HepG2 (cell line): ENCODE measurements around the gene NCAPD2. TPM values are rescaled to one million over a fixed set of nuclear protein-coding genes. Genes with fewer than 3 reads are reported as not detected.

Experiments
- ATAC-seq: fragments of 200-7000 bp; cut with Tn5 transposase; 3 replicates; pipeline ENCODE4 v1.9.1; 2020; ENCODE audit warnings: mild to moderate bottlenecking, moderate library complexity
- BruUV-seq: library from RNA; stranded (reverse); fragments of 400-500 nt; replicated peaks from 2 replicates; lab custom pipeline; 2021; lab: Mats Ljungman, UMichigan
- CTCF ChIA-PET: fragments of 300-600 bp; formaldehyde crosslinking; extraction: SDS; loops from one replicate; lab custom pipeline; 2021; ENCODE audit warnings: low total read pairs, inconsistent platforms, low intra/inter-chr PET ratio; lab: Yijun Ruan, JAX
- POLR2A ChIA-PET: fragments of 350-600 bp; sonication (Branson Sonifier 250); formaldehyde crosslinking; loops from one replicate; lab custom pipeline; 2020; ENCODE audit warnings: antibody characterized with exemption, inconsistent platforms; lab: Yijun Ruan, JAX
- DNase-seq: peaks from one replicate; pipeline ENCODE4 v3.0.0-alpha.2; 2015; ENCODE audit warnings: low spot score
- FAIRE-seq: peaks from 3 replicates; lab custom pipeline; 2011; peaks lifted over from hg19 to GRCh38; lab: Jason Lieb, UNC
- H2AFZ ChIP-seq: one replicate; pipeline ENCODE4 v1.6.1; 2011; ENCODE audit warnings: low read length, inconsistent platforms
- H3K27ac ChIP-seq: fragments of 300-600 bp; 3 replicates; pipeline ENCODE4 v1.8.0; 2011; ENCODE audit warnings: mixed run types, mild to moderate bottlenecking, mixed read lengths, low read length, inconsistent platforms; ENCODE audit not compliant: insufficient read depth; ENCODE audit errors: extremely low read length
- H3K27me3 ChIP-seq, 2 experiments: fragments of 200-600 bp in 1 of 2; 2 replicates in 1 of 2; 3 replicates in 1 of 2; pipeline versions ENCODE4 v1.6.0 to v1.8.0; 2011; ENCODE audit warnings: low read length in 2 of 2, mild to moderate bottlenecking in 2 of 2, moderate library complexity in 2 of 2, inconsistent platforms in 1 of 2; ENCODE audit not compliant: insufficient read depth in 2 of 2, control insufficient read depth in 1 of 2
- H3K36me3 ChIP-seq, 2 experiments: fragments of 200-600 bp in 1 of 2; replicated peaks in 1 of 2; 2 replicates in 1 of 2; 3 replicates in 1 of 2; pipeline versions ENCODE4 v1.5.1 to v1.8.0; 2011; ENCODE audit warnings: low read length in 2 of 2, inconsistent platforms in 1 of 2; ENCODE audit not compliant: insufficient read depth in 2 of 2, control insufficient read depth in 1 of 2
- H3K4me1 ChIP-seq: 2 replicates; pipeline ENCODE4 v1.5.1; 2012; ENCODE audit warnings: low read length, inconsistent platforms; ENCODE audit not compliant: insufficient read depth
- H3K4me2 ChIP-seq: 2 replicates; pipeline ENCODE4 v1.6.0; 2011; ENCODE audit warnings: low read depth, low read length, inconsistent platforms
- H3K4me3 ChIP-seq, 3 experiments: fragments of 200-600 bp in 1 of 3; sonication (generic), shearing (Covaris generic) in 1 of 3; replicated peaks in 1 of 3; 2 replicates each; pipeline ENCODE4 v1.5.1; 2011 to 2016; ENCODE audit warnings: low read length in 3 of 3, inconsistent platforms in 2 of 3, low read depth in 2 of 3, mild to moderate bottlenecking in 2 of 3, control low read depth in 1 of 3, mixed read lengths in 1 of 3; ENCODE audit not compliant: insufficient read depth in 1 of 3
- H3K79me2 ChIP-seq: one replicate; pipeline ENCODE4 v1.6.1; 2011; ENCODE audit warnings: low read length, inconsistent platforms; ENCODE audit not compliant: insufficient read depth
- H3K9ac ChIP-seq: 2 replicates; pipeline ENCODE4 v1.6.0; 2011; ENCODE audit warnings: mild to moderate bottlenecking, low read depth, low read length, inconsistent platforms; ENCODE audit not compliant: insufficient read depth
- H3K9me3 ChIP-seq: 2 replicates; pipeline ENCODE4 v1.5.1; 2012; ENCODE audit warnings: mild to moderate bottlenecking, low read length
- H4K20me1 ChIP-seq: 2 replicates; pipeline ENCODE4 v1.6.0; 2011; ENCODE audit warnings: inconsistent platforms, mild to moderate bottlenecking, low read length, moderate library complexity; ENCODE audit not compliant: insufficient read depth
- ARID3A ChIP-seq: IDR thresholded peaks from 2 replicates; pipeline ENCODE4 v1.6.1; 2012; ENCODE audit warnings: low read depth, low read length, improper control_type of control experiment
- FOXA3 ChIP-seq: IDR thresholded peaks from 2 replicates; pipeline ENCODE4 v1.6.1; 2016; ENCODE audit warnings: missing genetic modification reagents, missing compliant biosample characterization
- GLI4 ChIP-seq: sonication (generic); formaldehyde crosslinking; IDR thresholded peaks from 2 replicates; pipeline ENCODE4 v1.5.1; 2020; ENCODE audit warnings: missing genetic modification reagents, mild to moderate bottlenecking, moderate library complexity, borderline replicate concordance
- GRHL1 ChIP-seq: sonication (generic); formaldehyde crosslinking; conservative IDR thresholded peaks from 2 replicates; pipeline ENCODE4 v1.8.0; 2022; ENCODE audit warnings: missing genetic modification reagents
- HOXD1 ChIP-seq: sonication (generic); formaldehyde crosslinking; IDR thresholded peaks from 2 replicates; pipeline ENCODE4 v1.5.0; 2020; ENCODE audit warnings: missing genetic modification reagents
- KDM1A ChIP-seq: IDR thresholded peaks from 2 replicates; pipeline ENCODE4 v1.6.1; 2016; ENCODE audit warnings: missing compliant biosample characterization
- KLF12 ChIP-seq: sonication (generic); formaldehyde crosslinking; IDR thresholded peaks from 2 replicates; pipeline ENCODE4 v1.4.0; 2020; ENCODE audit warnings: missing genetic modification reagents, borderline replicate concordance
- MBD4 ChIP-seq: IDR thresholded peaks from 2 replicates; pipeline ENCODE4 v1.6.1; 2012; ENCODE audit warnings: low read length, inconsistent platforms, borderline replicate concordance
- MIER3 ChIP-seq: IDR thresholded peaks from 2 replicates; pipeline ENCODE4 v1.6.1; 2016; ENCODE audit warnings: missing compliant biosample characterization, borderline replicate concordance
- MLLT10 ChIP-seq: sonication (generic); formaldehyde crosslinking; IDR thresholded peaks from 2 replicates; pipeline ENCODE4 v1.4.0; 2020; ENCODE audit warnings: missing genetic modification reagents
- SRY ChIP-seq: sonication (generic); formaldehyde crosslinking; IDR thresholded peaks from 2 replicates; pipeline ENCODE4 v1.8.0; 2022; ENCODE audit warnings: mild to moderate bottlenecking, missing genetic modification reagents
- TGIF2 ChIP-seq: IDR thresholded peaks from 2 replicates; pipeline ENCODE4 v1.6.1; 2016; ENCODE audit warnings: control low read depth, missing compliant biosample characterization
- ZBTB38 ChIP-seq: sonication (generic); formaldehyde crosslinking; IDR thresholded peaks from 2 replicates; pipeline ENCODE4 v1.5.1; 2020; ENCODE audit warnings: mild to moderate bottlenecking, missing genetic modification reagents
- ZMYM4 ChIP-seq: sonication (generic); formaldehyde crosslinking; IDR thresholded peaks from 2 replicates; pipeline ENCODE4 v1.8.1; 2023; ENCODE audit warnings: mild to moderate bottlenecking, missing genetic modification reagents
- ZNF225 ChIP-seq: sonication (generic); formaldehyde crosslinking; IDR thresholded peaks from 2 replicates; pipeline ENCODE4 v1.4.0; 2020; ENCODE audit warnings: mild to moderate bottlenecking, missing genetic modification reagents
- ZNF770 ChIP-seq: sonication (generic); formaldehyde crosslinking; IDR thresholded peaks from 2 replicates; pipeline ENCODE4 v1.5.0; 2020; ENCODE audit warnings: mild to moderate bottlenecking, missing genetic modification reagents
- ZNF781 ChIP-seq: sonication (generic); formaldehyde crosslinking; IDR thresholded peaks from 2 replicates; pipeline ENCODE4 v1.5.1; 2020; ENCODE audit warnings: borderline replicate concordance, mild to moderate bottlenecking, missing genetic modification reagents; ENCODE audit errors: not compliant biosample characterization
- WGBS: methylation state at CpG from one replicate; pipeline ENCODE4 v1.1.6; 2017; ENCODE audit warnings: low lambda C conversion rate; 5-methylcytosine and 5-hydroxymethylcytosine counted together
- in situ Hi-C: cut with HindIII; loops from 2 replicates; pipeline ENCODE4 v1.10.0; 2017; ENCODE audit warnings: low pct_unique_long_range_greater_than_20kb; ENCODE audit not compliant: extremely low pct_ligation_motif_present
- intact Hi-C: fragments of 100-400 bp; cut with micrococcal nuclease; formaldehyde crosslinking; loops from one replicate; pipeline ENCODE4 v1.10.0; 2022; ENCODE audit not compliant: unreplicated experiment
- polyA plus RNA-seq, 8 experiments: library from polyadenylated mRNA; depleted of rRNA in 3 of 8; stranded (reverse) in 7 of 8; unstranded in 1 of 8; fragments of >200 nt; fragmentation: Illumina TruSeq in 4 of 8; extraction: Trizol in 4 of 8; gene quantifications; 2 replicates each; pipeline versions ENCODE4 v1.2.1 to v1.2.3, GENCODE V29; 2011 to 2016; ENCODE audit warnings: low read depth in 4 of 8, missing spikeins in 1 of 8, mixed read lengths in 1 of 8; ENCODE audit not compliant: insufficient read depth in 1 of 8
- total RNA-seq, 5 experiments: library from RNA; depleted of rRNA; stranded (reverse); fragments of >200 nt; fragmentation: Illumina TruSeq; extraction: Trizol; gene quantifications; 2 replicates each; pipeline ENCODE4 v1.2.3, GENCODE V29; 2016; ENCODE audit warnings: low read depth in 1 of 5
- TF ChIP-seq, protein P1 (sequence below): IDR thresholded peaks from 2 replicates; pipeline ENCODE4 v1.6.1; 2016

The NCAPD2 gene
- total and polyA plus RNA-seq, 2 of the 13 experiments (the other 11 are each of a cell fraction or from before 2014, with no cell fraction given), result 51.1 to 65.6 TPM

DNA sequence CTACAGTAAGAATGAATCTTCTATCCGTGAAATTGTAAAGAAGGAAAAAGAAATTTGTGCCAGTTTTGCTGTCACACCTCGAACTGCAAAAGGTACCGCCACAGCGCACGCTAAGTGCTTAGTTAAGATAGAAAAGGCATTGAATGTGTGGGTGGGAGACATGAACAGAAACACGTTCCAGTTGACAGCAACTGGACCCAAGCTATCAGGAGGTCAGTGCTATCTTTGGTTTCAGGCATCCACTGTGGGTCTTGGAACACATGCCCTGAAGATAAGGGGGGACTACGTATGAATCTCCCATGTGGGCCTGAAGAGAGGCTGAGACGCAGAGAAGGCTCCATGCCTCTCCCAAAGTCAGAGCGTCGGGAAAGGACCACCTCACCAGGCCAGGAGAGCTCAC is 52.1 kb downstream of the NCAPD2 start:
- ATAC-seq, result no peak
- 94% methylated on average over 8 of the region's 10 CpGs for whole genome bisulfite sequencing

More for the DNA sequence above, 52.1 kb downstream of the NCAPD2 start:
- H3K9me3 ChIP-seq, result no peaks in the 10 kb centered on the region
- H2AFZ ChIP-seq, result no peak overlapping the region
- DNase-seq, result no peak
- peaks cover 3% of the 10 kb centered on the region for H3K79me2 ChIP-seq
- POLR2A ChIA-PET, result interaction anchor here (0.8 to 1.2 kb wide), 2 partner anchors 8 to 12 kb away, joined by 3 to 4 read pairs; partner anchors contain the start of gene GAPDH
- no peaks in the 10 kb centered on the region for H3K27me3 ChIP-seq
- BruUV-seq, result no TSS peak
- no peak overlapping the region for H3K27ac ChIP-seq
- no peak overlapping the region for H3K9ac ChIP-seq
- intact Hi-C loops (no loop called here), in situ Hi-C loops (no loop called here)
- H4K20me1 ChIP-seq, result no peaks in the 10 kb centered on the region
- H3K4me3 ChIP-seq, result no peak overlapping the region
- peaks cover 20 to 47% of the 10 kb centered on the region in 2 experiments; a peak in 4 of 5 replicates for H3K36me3 ChIP-seq
- no peak overlapping the region for H3K4me2 ChIP-seq
- TF ChIP-seq FOXA3, result no peak
- TF ChIP-seq GRHL1 (CRISPR knock-in tag), result no peak
- no peak for TF ChIP-seq GLI4
- no peak for TF ChIP-seq ARID3A
- no peak for TF ChIP-seq MIER3 (CRISPR knock-in tag)
- TF ChIP-seq KLF12, result no peak
- TF ChIP-seq HOXD1, result no peak
- TF ChIP-seq ZNF770 (CRISPR knock-in tag), result no peak
- no peak for TF ChIP-seq ZMYM4 (CRISPR knock-in tag)
- no peak for TF ChIP-seq SRY
- no peak for TF ChIP-seq ZNF781 (CRISPR knock-in tag)
- TF ChIP-seq, protein P1, sequence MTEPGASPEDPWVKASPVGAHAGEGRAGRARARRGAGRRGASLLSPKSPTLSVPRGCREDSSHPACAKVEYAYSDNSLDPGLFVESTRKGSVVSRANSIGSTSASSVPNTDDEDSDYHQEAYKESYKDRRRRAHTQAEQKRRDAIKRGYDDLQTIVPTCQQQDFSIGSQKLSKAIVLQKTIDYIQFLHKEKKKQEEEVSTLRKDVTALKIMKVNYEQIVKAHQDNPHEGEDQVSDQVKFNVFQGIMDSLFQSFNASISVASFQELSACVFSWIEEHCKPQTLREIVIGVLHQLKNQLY (CRISPR knock-in tag), result no peak
- no peak for TF ChIP-seq MBD4
- no peak for TF ChIP-seq TGIF2 (CRISPR knock-in tag)
- TF ChIP-seq MLLT10 (CRISPR knock-in tag), result no peak
- TF ChIP-seq KDM1A (CRISPR knock-in tag), result no peak
- TF ChIP-seq ZNF225 (CRISPR knock-in tag), result no peak
- no peak for TF ChIP-seq ZBTB38 (CRISPR knock-in tag)
- CTCF ChIA-PET, result no interaction called here
- peaks cover 27% of the 10 kb centered on the region for H3K4me1 ChIP-seq
- no peak for FAIRE-seq
